GM12878 (cell line): ENCODE measurements around the gene NOP16. TPM values are rescaled to one million over a fixed set of nuclear protein-coding genes. Genes with fewer than 3 reads are reported as not detected.
A peak's percentile ranks its signal among the peaks of the same experiment; 100 is the strongest.

ENCODE experiments used
- ASH2L ChIP-seq: fragments of 300-600, 200-600 bp; sonication (generic); IDR thresholded peaks from 2 replicates; pipeline ENCODE4 v1.6.1; 2017; ENCODE audit warnings: low read depth, mild to moderate bottlenecking, borderline replicate concordance
- CEBPB ChIP-seq, 2 experiments: fragments of 150-350 bp in 1 of 2; IDR thresholded peaks; 2 replicates each; pipeline ENCODE4 v1.6.1; 2012 to 2014; ENCODE audit warnings: low read depth in 2 of 2, low read length in 2 of 2, borderline replicate concordance in 1 of 2, inconsistent platforms in 1 of 2
- EP300 ChIP-seq, 2 experiments: fragments of 150-350 bp in 1 of 2; IDR thresholded peaks; 2 replicates each; pipeline ENCODE4 v1.6.1; 2011 to 2012; ENCODE audit warnings: low read depth in 2 of 2, low read length in 2 of 2, borderline replicate concordance in 1 of 2, improper control_type of control experiment in 1 of 2, inconsistent platforms in 1 of 2; ENCODE audit not compliant: control insufficient read depth in 1 of 2
- IRF4 ChIP-seq: IDR thresholded peaks from 2 replicates; pipeline ENCODE4 v1.6.1; 2011; ENCODE audit warnings: low read depth, low read length
- MEF2B ChIP-seq: fragments of 450-650 bp; IDR thresholded peaks from 2 replicates; pipeline ENCODE4 v1.6.1; 2018; ENCODE audit warnings: mild to moderate bottlenecking, moderate library complexity; ENCODE audit not compliant: partially characterized antibody, poor library complexity, severe bottlenecking
- NFYA ChIP-seq: IDR thresholded peaks from 2 replicates; pipeline ENCODE4 v1.6.1; 2011; ENCODE audit warnings: low read depth, mild to moderate bottlenecking, low read length, improper control_type of control experiment, borderline replicate concordance
- NFYB ChIP-seq: IDR thresholded peaks from 2 replicates; pipeline ENCODE4 v1.6.1; 2011; ENCODE audit warnings: low read depth, mild to moderate bottlenecking, low read length, improper control_type of control experiment, moderate library complexity; ENCODE audit not compliant: insufficient read depth
- SMAD5 ChIP-seq: IDR thresholded peaks from 2 replicates; pipeline ENCODE4 v1.6.1; 2016; ENCODE audit warnings: antibody characterized with exemption, low read depth
- SPI1 ChIP-seq: IDR thresholded peaks from 2 replicates; pipeline ENCODE4 v1.6.1; 2011; ENCODE audit warnings: low read depth, mild to moderate bottlenecking, low read length, moderate library complexity, borderline replicate concordance; ENCODE audit not compliant: insufficient read depth
- SREBF2 ChIP-seq: IDR thresholded peaks from 2 replicates; pipeline ENCODE4 v1.6.1; 2012; ENCODE audit warnings: mild to moderate bottlenecking, low read length
- YY1 ChIP-seq: IDR thresholded peaks from 2 replicates; pipeline ENCODE4 v1.6.1; 2011; ENCODE audit warnings: low read depth, mild to moderate bottlenecking, low read length
- ZBED1 ChIP-seq: IDR thresholded peaks from 2 replicates; pipeline ENCODE4 v1.6.1; 2016; ENCODE audit warnings: borderline replicate concordance
- polyA plus RNA-seq, 11 experiments: library from polyadenylated mRNA; depleted of rRNA in 4 of 11; unstranded in 6 of 11; stranded (reverse) in 5 of 11; fragments of >200 nt; fragmentation: Nextera tagmentation in 4 of 11; fragmentation: Illumina TruSeq in 1 of 11; extraction: Ambion mirVana in 4 of 11; extraction: Trizol in 1 of 11; gene quantifications; 1 replicate in 1 of 11; 2 replicates in 10 of 11; pipeline versions ENCODE4 v1.2.1 to v1.2.3, GENCODE V29; 2011 to 2016; ENCODE audit warnings: inconsistent platforms in 2 of 11, missing spikeins in 2 of 11, low read depth in 1 of 11
- total RNA-seq, 4 experiments: library from RNA; depleted of rRNA in 3 of 4; stranded (reverse); fragments of >200 nt in 3 of 4; fragmentation: Illumina TruSeq in 1 of 4; extraction: Trizol in 1 of 4; gene quantifications; 2 replicates each; pipeline versions ENCODE4 v1.2.1 to v1.2.3, GENCODE V29; 2013 to 2021
- TF ChIP-seq, protein P1 (sequence below): fragments of 450-650 bp; conservative IDR thresholded peaks from 2 replicates; pipeline ENCODE4 v1.6.1; 2017; ENCODE audit warnings: mild to moderate bottlenecking, moderate library complexity
- TF ChIP-seq, protein P2 (sequence below): fragments of 450-650 bp; IDR thresholded peaks from 2 replicates; pipeline ENCODE4 v1.6.1; 2016; ENCODE audit warnings: mild to moderate bottlenecking
- TF ChIP-seq, protein P3 (sequence below): fragments of 450-650 bp; IDR thresholded peaks from 2 replicates; pipeline ENCODE4 v1.6.1; 2017; ENCODE audit warnings: mild to moderate bottlenecking, low read depth, inconsistent platforms; ENCODE audit not compliant: poor library complexity, severe bottlenecking
- TF ChIP-seq, protein P4 (sequence below): fragments of 450-650 bp; formaldehyde crosslinking; IDR thresholded peaks from 2 replicates; pipeline ENCODE4 v1.4.0; 2022; ENCODE audit warnings: mild to moderate bottlenecking, moderate library complexity

The NOP16 gene
- total and polyA plus RNA-seq, 10 of the 15 experiments (the other 5 are each of a cell fraction or from before 2014, with no cell fraction given), result 50.3 to 276 (median 116) TPM

DNA sequence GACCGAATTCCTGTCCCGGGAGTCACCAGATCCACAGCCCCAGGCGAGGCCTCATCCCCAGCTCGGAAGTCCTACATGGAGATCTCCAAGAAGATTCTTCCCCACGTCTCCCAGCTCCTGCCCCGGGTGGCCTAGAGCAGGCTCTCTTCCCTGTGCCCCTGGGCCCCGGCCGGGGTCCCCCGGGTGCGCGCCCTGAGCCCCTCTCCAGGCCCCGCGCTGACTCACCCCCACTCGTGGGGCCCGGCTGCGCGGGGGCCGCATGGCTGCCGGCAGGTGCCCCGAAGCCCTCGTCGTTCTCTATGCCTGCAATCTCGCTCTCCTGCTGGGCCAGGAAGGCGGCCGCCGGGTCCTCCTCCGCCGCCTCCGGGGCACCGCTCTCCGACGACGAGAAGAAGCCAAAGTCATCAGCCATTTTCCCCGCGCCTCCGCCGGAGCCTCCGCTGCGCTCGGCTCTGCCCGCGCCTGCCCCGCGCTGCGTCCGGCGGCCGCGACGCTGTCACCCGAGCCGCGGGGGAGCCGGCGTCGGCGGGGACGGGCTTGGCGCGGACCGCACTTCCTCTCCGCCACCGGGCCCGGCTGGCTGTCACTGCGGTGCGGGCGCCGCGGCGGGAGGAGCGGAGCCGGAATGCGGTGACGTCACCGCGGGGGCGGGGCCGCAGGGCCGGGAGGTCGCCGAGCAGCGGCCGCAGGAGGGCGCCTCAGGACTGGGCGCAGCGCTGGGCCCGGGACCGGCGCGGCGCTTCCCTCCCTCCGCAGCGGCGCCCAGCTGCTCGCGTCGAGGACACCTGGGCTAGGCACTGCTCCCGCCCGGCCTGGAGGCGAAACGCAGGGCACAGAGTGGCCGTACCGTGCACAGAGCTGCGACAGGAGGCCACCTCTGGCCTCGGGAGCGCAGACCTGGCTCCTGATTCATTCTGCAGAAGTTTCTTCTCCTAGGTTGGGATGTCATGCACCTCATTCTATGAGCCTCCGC is 27.8 kb upstream of the NOP16 start, which contains the start of gene CLTB (continued):
- TF ChIP-seq, protein P1, sequence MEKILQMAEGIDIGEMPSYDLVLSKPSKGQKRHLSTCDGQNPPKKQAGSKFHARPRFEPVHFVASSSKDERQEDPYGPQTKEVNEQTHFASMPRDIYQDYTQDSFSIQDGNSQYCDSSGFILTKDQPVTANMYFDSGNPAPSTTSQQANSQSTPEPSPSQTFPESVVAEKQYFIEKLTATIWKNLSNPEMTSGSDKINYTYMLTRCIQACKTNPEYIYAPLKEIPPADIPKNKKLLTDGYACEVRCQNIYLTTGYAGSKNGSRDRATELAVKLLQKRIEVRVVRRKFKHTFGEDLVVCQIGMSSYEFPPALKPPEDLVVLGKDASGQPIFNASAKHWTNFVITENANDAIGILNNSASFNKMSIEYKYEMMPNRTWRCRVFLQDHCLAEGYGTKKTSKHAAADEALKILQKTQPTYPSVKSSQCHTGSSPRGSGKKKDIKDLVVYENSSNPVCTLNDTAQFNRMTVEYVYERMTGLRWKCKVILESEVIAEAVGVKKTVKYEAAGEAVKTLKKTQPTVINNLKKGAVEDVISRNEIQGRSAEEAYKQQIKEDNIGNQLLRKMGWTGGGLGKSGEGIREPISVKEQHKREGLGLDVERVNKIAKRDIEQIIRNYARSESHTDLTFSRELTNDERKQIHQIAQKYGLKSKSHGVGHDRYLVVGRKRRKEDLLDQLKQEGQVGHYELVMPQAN, result peak; percentile 89
- TF ChIP-seq, protein P2, sequence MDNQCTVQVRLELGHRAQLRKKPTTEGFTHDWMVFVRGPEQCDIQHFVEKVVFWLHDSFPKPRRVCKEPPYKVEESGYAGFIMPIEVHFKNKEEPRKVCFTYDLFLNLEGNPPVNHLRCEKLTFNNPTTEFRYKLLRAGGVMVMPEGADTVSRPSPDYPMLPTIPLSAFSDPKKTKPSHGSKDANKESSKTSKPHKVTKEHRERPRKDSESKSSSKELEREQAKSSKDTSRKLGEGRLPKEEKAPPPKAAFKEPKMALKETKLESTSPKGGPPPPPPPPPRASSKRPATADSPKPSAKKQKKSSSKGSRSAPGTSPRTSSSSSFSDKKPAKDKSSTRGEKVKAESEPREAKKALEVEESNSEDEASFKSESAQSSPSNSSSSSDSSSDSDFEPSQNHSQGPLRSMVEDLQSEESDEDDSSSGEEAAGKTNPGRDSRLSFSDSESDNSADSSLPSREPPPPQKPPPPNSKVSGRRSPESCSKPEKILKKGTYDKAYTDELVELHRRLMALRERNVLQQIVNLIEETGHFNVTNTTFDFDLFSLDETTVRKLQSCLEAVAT, result no peak
- TF ChIP-seq SPI1 (peak; percentile 62; the same call in 1 of the 2 replicates), YY1 (peak; percentile 83), ASH2L (peak; percentile 59; the same call in 1 of the 2 replicates), SMAD5 (no peak), IRF4 (no peak), NFYA (no peak), CEBPB (IDR thresholded peaks at IDR 0.05; ENCODE audit: borderline replicate concordance in 1 of 2, low read depth in 2 of 2, low read length in 2 of 2) (no peak), MEF2B (no peak), EP300 (IDR thresholded peaks at IDR 0.05; ENCODE audit: borderline replicate concordance in 1 of 2, control insufficient read depth in 1 of 2, low read depth in 2 of 2, low read length in 2 of 2) (no peak), SREBF2 (no peak), ZBED1 (no peak), NFYB (no peak)
- TF ChIP-seq, protein P3, sequence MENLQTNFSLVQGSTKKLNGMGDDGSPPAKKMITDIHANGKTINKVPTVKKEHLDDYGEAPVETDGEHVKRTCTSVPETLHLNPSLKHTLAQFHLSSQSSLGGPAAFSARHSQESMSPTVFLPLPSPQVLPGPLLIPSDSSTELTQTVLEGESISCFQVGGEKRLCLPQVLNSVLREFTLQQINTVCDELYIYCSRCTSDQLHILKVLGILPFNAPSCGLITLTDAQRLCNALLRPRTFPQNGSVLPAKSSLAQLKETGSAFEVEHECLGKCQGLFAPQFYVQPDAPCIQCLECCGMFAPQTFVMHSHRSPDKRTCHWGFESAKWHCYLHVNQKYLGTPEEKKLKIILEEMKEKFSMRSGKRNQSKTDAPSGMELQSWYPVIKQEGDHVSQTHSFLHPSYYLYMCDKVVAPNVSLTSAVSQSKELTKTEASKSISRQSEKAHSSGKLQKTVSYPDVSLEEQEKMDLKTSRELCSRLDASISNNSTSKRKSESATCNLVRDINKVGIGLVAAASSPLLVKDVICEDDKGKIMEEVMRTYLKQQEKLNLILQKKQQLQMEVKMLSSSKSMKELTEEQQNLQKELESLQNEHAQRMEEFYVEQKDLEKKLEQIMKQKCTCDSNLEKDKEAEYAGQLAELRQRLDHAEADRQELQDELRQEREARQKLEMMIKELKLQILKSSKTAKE, result no peak
- TF ChIP-seq, protein P4, sequence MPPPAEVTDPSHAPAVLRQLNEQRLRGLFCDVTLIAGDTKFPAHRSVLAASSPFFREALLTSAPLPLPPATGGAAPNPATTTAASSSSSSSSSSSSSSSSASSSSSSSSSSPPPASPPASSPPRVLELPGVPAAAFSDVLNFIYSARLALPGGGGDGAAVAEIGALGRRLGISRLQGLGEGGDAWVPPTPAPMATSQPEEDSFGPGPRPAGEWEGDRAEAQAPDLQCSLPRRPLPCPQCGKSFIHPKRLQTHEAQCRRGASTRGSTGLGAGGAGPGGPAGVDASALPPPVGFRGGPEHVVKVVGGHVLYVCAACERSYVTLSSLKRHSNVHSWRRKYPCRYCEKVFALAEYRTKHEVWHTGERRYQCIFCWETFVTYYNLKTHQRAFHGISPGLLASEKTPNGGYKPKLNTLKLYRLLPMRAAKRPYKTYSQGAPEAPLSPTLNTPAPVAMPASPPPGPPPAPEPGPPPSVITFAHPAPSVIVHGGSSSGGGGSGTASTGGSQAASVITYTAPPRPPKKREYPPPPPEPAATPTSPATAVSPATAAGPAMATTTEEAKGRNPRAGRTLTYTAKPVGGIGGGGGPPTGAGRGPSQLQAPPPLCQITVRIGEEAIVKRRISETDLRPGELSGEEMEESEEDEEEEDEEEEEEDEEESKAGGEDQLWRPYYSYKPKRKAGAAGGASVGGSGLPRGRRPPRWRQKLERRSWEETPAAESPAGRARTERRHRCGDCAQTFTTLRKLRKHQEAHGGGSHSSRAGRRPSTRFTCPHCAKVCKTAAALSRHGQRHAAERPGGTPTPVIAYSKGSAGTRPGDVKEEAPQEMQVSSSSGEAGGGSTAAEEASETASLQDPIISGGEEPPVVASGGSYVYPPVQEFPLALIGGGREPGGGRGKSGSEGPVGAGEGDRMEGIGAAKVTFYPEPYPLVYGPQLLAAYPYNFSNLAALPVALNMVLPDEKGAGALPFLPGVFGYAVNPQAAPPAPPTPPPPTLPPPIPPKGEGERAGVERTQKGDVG (CRISPR knock-in tag), result no peak
